GM23338 (cell line): ENCODE data around the gene MEIS3. TPM values are rescaled to one million over a fixed set of nuclear protein-coding genes. Genes with fewer than 3 reads are reported as not detected.

Experiments
- ATAC-seq: fragments of 200-7000 bp; cut with Tn5 transposase; 3 replicates; pipeline ENCODE4 v1.9.1; 2020
- DNase-seq: peaks from one replicate; pipeline ENCODE4 v3.0.0-alpha.2; 2015; ENCODE audit warnings: low spot score
- H2AFZ ChIP-seq: fragments of 200-600 bp; sonication (generic); 2 replicates; pipeline ENCODE4 v1.8.0; 2016; ENCODE audit warnings: antibody characterized with exemption, mild to moderate bottlenecking, moderate library complexity
- H3F3A ChIP-seq: fragments of 200-600 bp; sonication (generic); replicated peaks from 2 replicates; pipeline ENCODE4 v1.8.0; 2017; ENCODE audit warnings: antibody characterized with exemption, mixed run types, low read depth
- H3K27ac ChIP-seq: fragments of 200-600 bp; sonication (generic); 2 replicates; pipeline ENCODE4 v1.6.1; 2016; ENCODE audit warnings: low read depth
- H3K27me3 ChIP-seq: fragments of 200-600 bp; sonication (generic); 2 replicates; pipeline ENCODE4 v1.8.0; 2016; ENCODE audit warnings: mild to moderate bottlenecking, mixed run types, moderate library complexity; ENCODE audit not compliant: insufficient read depth
- H3K36me3 ChIP-seq: fragments of 200-600 bp; sonication (generic); 2 replicates; pipeline ENCODE4 v1.8.0; 2016; ENCODE audit warnings: mild to moderate bottlenecking; ENCODE audit not compliant: insufficient read depth
- H3K4me1 ChIP-seq: fragments of 200-600 bp; sonication (generic); 2 replicates; pipeline ENCODE4 v1.8.0; 2016; ENCODE audit warnings: mild to moderate bottlenecking, moderate library complexity; ENCODE audit not compliant: insufficient read depth
- H3K4me2 ChIP-seq: fragments of 200-600 bp; sonication (generic); 2 replicates; pipeline ENCODE4 v1.7.1; 2017; ENCODE audit warnings: mixed run types
- H3K4me3 ChIP-seq: fragments of 200-600 bp; sonication (generic); 2 replicates; pipeline ENCODE4 v1.6.1; 2016; ENCODE audit warnings: mixed run types
- H3K79me2 ChIP-seq: fragments of 200-600 bp; sonication (generic); replicated peaks from 2 replicates; pipeline ENCODE4 v1.8.0; 2017; ENCODE audit warnings: mild to moderate bottlenecking; ENCODE audit not compliant: insufficient read depth
- H3K9me2 ChIP-seq: fragments of 200-600 bp; sonication (generic); 2 replicates; pipeline ENCODE4 v1.8.0; 2017; ENCODE audit not compliant: insufficient read depth
- H4K20me1 ChIP-seq: fragments of 200-600 bp; sonication (generic); replicated peaks from 2 replicates; pipeline ENCODE4 v1.8.0; 2017; ENCODE audit warnings: mild to moderate bottlenecking; ENCODE audit not compliant: insufficient read depth
- H3K27ac Mint-ChIP-seq: 2 replicates; pipeline ENCODE4 v1.8.0; 2020; ENCODE audit warnings: inconsistent platforms, mild to moderate bottlenecking, moderate library complexity, mixed read lengths
- H3K27me3 Mint-ChIP-seq: 3 replicates; pipeline ENCODE4 v1.8.0; 2022; ENCODE audit warnings: low read depth, mild to moderate bottlenecking, moderate library complexity, mixed read lengths, inconsistent platforms; ENCODE audit not compliant: insufficient read depth, poor library complexity
- H3K36me3 Mint-ChIP-seq: 3 replicates; pipeline ENCODE4 v1.8.0; 2021; ENCODE audit warnings: low read depth, mild to moderate bottlenecking, inconsistent platforms, moderate library complexity, mixed read lengths
- H3K4me1 Mint-ChIP-seq: 3 replicates; pipeline ENCODE4 v1.8.0; 2020; ENCODE audit warnings: mild to moderate bottlenecking, inconsistent platforms, mixed read lengths
- H3K4me3 Mint-ChIP-seq: 3 replicates; pipeline ENCODE4 v1.8.0; 2021; ENCODE audit warnings: moderate library complexity, mild to moderate bottlenecking, inconsistent platforms, mixed read lengths
- H3K9me3 Mint-ChIP-seq: 3 replicates; pipeline ENCODE4 v1.8.0; 2020; ENCODE audit warnings: moderate library complexity, mild to moderate bottlenecking, inconsistent platforms, mixed read lengths
- CREB1 ChIP-seq: fragments of 250-450 bp; sonication (Bioruptor Pico); IDR thresholded peaks from 2 replicates; pipeline ENCODE4 v1.5.0; 2020; ENCODE audit warnings: low read depth, mild to moderate bottlenecking, moderate library complexity
- ETS1 ChIP-seq: IDR thresholded peaks from 2 replicates; pipeline ENCODE4 v1.6.1; 2016; ENCODE audit warnings: antibody characterized with exemption
- EZH2 ChIP-seq: fragments of 200-600 bp; sonication (generic); IDR thresholded peaks from one replicate; pipeline ENCODE4 v1.8.0; 2017; ENCODE audit warnings: antibody characterized with exemption, mild to moderate bottlenecking, low read depth; ENCODE audit not compliant: unreplicated experiment
- EZH2phosphoT487 ChIP-seq: fragments of 200-600 bp; sonication (generic); IDR thresholded peaks from one replicate; pipeline ENCODE4 v1.8.1; 2018; ENCODE audit warnings: antibody characterized with exemption; ENCODE audit not compliant: unreplicated experiment
- JUNB ChIP-seq: IDR thresholded peaks from one replicate; pipeline ENCODE4 v1.6.1; 2016; ENCODE audit warnings: antibody characterized with exemption; ENCODE audit not compliant: unreplicated experiment
- NANOG ChIP-seq: IDR thresholded peaks from 2 replicates; pipeline ENCODE4 v1.6.1; 2016; ENCODE audit warnings: antibody characterized with exemption, borderline replicate concordance
- POLR2AphosphoS5 ChIP-seq: IDR thresholded peaks from 2 replicates; pipeline ENCODE4 v1.6.1; 2016; ENCODE audit warnings: antibody characterized with exemption, low read depth
- REST ChIP-seq: IDR thresholded peaks from one replicate; pipeline ENCODE4 v1.6.1; 2018; ENCODE audit warnings: antibody characterized with exemption; ENCODE audit not compliant: unreplicated experiment
- STAT1 ChIP-seq: IDR thresholded peaks from one replicate; pipeline ENCODE4 v1.6.1; 2016; ENCODE audit warnings: antibody characterized with exemption; ENCODE audit not compliant: unreplicated experiment
- ZNF114 ChIP-seq: fragments of 250-450 bp; sonication (Bioruptor Pico); IDR thresholded peaks from 2 replicates; pipeline ENCODE4 v1.5.0; 2020; ENCODE audit warnings: mild to moderate bottlenecking, moderate library complexity
- ZNF331 ChIP-seq: fragments of 250-450 bp; sonication (Bioruptor Pico); IDR thresholded peaks from 2 replicates; pipeline ENCODE4 v1.5.0; 2020; ENCODE audit warnings: low read depth, mild to moderate bottlenecking, moderate library complexity
- ZNF462 ChIP-seq: fragments of 250-450 bp; sonication (Bioruptor Pico); IDR thresholded peaks from 2 replicates; pipeline ENCODE4 v1.5.0; 2020; ENCODE audit warnings: mild to moderate bottlenecking, moderate library complexity
- polyA plus RNA-seq: library from polyadenylated mRNA; unstranded; fragments of >200 nt; fragmentation: Nextera tagmentation; extraction: Ambion mirVana; gene quantifications from 2 replicates; pipeline ENCODE4 v1.2.1, GENCODE V29; 2016
- total RNA-seq: library from RNA; depleted of rRNA; stranded (reverse); fragments of >200 nt; shearing (Covaris generic); gene quantifications from 2 replicates; pipeline ENCODE4 v1.2.3, GENCODE V29; 2014
- TF ChIP-seq, protein P1 (sequence below), 2 experiments: fragments of 200-600 bp in 1 of 2; sonication (generic) in 1 of 2; conservative IDR thresholded peaks; 2 replicates each; pipeline versions ENCODE4 v1.5.1 to v1.6.1; 2016 to 2017; ENCODE audit warnings: antibody characterized with exemption in 2 of 2, low read depth in 2 of 2, mild to moderate bottlenecking in 2 of 2, moderate library complexity in 1 of 2

The MEIS3 gene
- total and polyA plus RNA-seq, 2 experiments from 2014 or later, result 20.6 to 33.7 TPM

GRCh38 chr19:47435883-47436417 is 16.6 kb upstream of the MEIS3 start:
- no peak overlapping the region for H3K4me3 Mint-ChIP-seq
- peaks cover 15% of the 10 kb centered on the region; the same call in 1 of the 2 replicates for H3F3A ChIP-seq
- no peak overlapping the region for H2AFZ ChIP-seq
- H3K9me2 ChIP-seq, result no peaks in the 10 kb centered on the region
- H3K36me3 Mint-ChIP-seq, result no peaks in the 10 kb centered on the region
- H3K36me3 ChIP-seq, result no peaks in the 10 kb centered on the region
- no peak overlapping the region for H3K4me3 ChIP-seq
- no peak for DNase-seq
- peaks cover 3% of the 10 kb centered on the region; the same call in 1 of the 2 replicates for H4K20me1 ChIP-seq
- no peak for TF ChIP-seq ZNF114
- no peak for TF ChIP-seq NANOG
- no peak for TF ChIP-seq ZNF331
- TF ChIP-seq JUNB, result no peak
- no peak for TF ChIP-seq POLR2AphosphoS5
- TF ChIP-seq STAT1, result no peak
- TF ChIP-seq, protein P1, sequence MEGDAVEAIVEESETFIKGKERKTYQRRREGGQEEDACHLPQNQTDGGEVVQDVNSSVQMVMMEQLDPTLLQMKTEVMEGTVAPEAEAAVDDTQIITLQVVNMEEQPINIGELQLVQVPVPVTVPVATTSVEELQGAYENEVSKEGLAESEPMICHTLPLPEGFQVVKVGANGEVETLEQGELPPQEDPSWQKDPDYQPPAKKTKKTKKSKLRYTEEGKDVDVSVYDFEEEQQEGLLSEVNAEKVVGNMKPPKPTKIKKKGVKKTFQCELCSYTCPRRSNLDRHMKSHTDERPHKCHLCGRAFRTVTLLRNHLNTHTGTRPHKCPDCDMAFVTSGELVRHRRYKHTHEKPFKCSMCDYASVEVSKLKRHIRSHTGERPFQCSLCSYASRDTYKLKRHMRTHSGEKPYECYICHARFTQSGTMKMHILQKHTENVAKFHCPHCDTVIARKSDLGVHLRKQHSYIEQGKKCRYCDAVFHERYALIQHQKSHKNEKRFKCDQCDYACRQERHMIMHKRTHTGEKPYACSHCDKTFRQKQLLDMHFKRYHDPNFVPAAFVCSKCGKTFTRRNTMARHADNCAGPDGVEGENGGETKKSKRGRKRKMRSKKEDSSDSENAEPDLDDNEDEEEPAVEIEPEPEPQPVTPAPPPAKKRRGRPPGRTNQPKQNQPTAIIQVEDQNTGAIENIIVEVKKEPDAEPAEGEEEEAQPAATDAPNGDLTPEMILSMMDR (conservative IDR thresholded peaks at IDR 0.05; ENCODE audit: low read depth in 2 of 2), result no peak
- no peak for TF ChIP-seq ETS1
- no peak for TF ChIP-seq ZNF462 (CRISPR knock-in tag)
- no peak for TF ChIP-seq REST
- no peak for TF ChIP-seq EZH2
- no peak for TF ChIP-seq EZH2phosphoT487
- TF ChIP-seq CREB1, result no peak
- H3K27ac ChIP-seq, result no peak overlapping the region
- H3K27ac Mint-ChIP-seq, result no peak overlapping the region
- peaks cover 6% of the 10 kb centered on the region; the same call in 2 of the 3 replicates for H3K4me1 Mint-ChIP-seq
- H3K27me3 Mint-ChIP-seq, result peaks cover 18% of the 10 kb centered on the region
- no peak overlapping the region for H3K4me2 ChIP-seq
- no peaks in the 10 kb centered on the region for H3K79me2 ChIP-seq
- no peak for ATAC-seq
- H3K9me3 Mint-ChIP-seq, result no peaks in the 10 kb centered on the region; the same call in 1 of the 3 replicates
- peaks cover 12% of the 10 kb centered on the region for H3K27me3 ChIP-seq
- H3K4me1 ChIP-seq, result peaks cover 3% of the 10 kb centered on the region; the same call in 1 of the 2 replicates
